Right lung (tissue), 10 donors: Measurements from ENCODE around the gene CGB1. TPM values are rescaled to one million over a fixed set of nuclear protein-coding genes. Genes with fewer than 3 reads are reported as not detected.
"Not testable (repeated sequence)": the region's sequence is repeated elsewhere in the genome, so short reads cannot be mapped to it uniquely, and the experiment has no call there.

Experiments
- DNase-seq, 2 donors: peaks; one replicate each; pipeline ENCODE4 v3.0.0-alpha.2; 2013
- long read RNA-seq, 8 donors: transcript quantifications; one replicate each; lab custom pipeline, GENCODE V29; 2026
- polyA plus RNA-seq, 5 donors: library from polyadenylated mRNA; unstranded; fragments of 120-200 nt; gene quantifications; one replicate each; pipeline versions ENCODE4 v1.2.1 to v1.2.3, GENCODE V29; 2013; ENCODE audit warnings: inconsistent platforms in 1 of 5, low replicate concordance in 1 of 5; ENCODE audit not compliant: insufficient read length in 5 of 5, insufficient read depth in 1 of 5

The CGB1 gene
- polyA plus RNA-seq = not detected
- long read RNA-seq, donor 1 = 0 reads
- long read RNA-seq, donor 2 = 0 reads
- long read RNA-seq, donor 3 = 0 reads
- long read RNA-seq, donor 4 = 0 reads
- long read RNA-seq, donor 5 = 0 reads
- long read RNA-seq, donor 6 = 0 reads
- long read RNA-seq, donor 7 = 0 reads
- long read RNA-seq, donor 8 = 0 reads

DNA sequence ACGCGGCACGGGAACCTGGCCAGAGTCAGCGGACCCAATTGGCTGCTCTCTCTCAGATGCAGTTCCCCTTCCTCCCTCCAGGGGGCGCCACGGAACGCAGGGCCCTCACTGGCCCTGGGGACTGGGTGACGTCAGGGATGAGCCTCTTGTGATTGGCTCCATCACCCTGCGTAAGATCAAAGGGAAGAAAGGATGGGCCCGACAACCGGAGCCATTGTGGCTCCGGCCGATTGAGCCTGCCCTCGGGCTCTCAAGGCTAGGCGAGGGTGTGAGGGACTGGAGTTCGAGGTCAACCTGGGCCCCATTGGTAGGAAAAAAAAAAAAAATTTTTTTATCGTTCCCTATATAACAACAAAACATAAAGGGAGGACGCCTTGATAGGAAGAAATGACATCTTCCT, at the start of gene CGB1:
Gene CGB1, minus strand, starts transcription at position 81 of the 400 bp plus-strand sequence. CDS start 184 bp downstream, outside the sequence.
- DNase-seq = not testable (repeated sequence)

DNA sequence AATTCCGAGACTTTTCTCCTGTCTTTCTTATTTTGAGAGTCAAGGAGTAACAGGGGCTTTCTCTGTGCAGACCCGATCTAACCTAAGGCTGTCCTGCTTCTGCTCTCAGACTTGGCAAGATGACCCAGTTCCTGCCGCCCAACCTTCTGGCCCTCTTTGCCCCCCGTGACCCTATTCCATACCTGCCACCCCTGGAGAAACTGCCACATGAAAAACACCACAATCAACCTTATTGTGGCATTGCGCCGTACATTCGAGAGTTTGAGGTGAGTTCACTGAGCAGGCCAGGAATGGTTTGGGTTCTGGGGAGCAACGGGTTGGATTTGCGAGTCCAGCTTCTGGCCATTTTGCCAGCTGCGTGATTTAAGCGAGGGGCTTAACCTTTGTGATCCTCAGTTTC, 49.6 kb upstream of the CGB1 start:
- no peak for DNase-seq

DNA sequence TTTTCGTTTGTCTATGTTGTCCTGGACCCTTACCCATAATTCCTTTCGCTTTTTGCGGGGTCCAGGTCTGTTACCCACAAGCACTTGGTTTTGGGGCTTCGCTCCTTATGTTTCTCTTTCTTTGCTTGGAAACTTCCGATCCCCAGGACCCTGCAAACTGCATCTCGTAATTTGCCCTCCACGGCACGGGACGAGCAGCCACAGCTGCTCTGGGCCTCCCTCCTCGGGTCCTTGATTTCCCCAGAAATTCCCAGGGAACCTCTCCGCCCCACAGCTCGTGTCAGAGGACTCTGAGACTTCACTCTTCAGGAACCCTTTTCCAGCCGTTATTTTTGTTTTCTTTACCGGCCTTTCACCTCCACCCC, 49.2 kb upstream of the CGB1 start:
- DNase-seq = no peak

DNA sequence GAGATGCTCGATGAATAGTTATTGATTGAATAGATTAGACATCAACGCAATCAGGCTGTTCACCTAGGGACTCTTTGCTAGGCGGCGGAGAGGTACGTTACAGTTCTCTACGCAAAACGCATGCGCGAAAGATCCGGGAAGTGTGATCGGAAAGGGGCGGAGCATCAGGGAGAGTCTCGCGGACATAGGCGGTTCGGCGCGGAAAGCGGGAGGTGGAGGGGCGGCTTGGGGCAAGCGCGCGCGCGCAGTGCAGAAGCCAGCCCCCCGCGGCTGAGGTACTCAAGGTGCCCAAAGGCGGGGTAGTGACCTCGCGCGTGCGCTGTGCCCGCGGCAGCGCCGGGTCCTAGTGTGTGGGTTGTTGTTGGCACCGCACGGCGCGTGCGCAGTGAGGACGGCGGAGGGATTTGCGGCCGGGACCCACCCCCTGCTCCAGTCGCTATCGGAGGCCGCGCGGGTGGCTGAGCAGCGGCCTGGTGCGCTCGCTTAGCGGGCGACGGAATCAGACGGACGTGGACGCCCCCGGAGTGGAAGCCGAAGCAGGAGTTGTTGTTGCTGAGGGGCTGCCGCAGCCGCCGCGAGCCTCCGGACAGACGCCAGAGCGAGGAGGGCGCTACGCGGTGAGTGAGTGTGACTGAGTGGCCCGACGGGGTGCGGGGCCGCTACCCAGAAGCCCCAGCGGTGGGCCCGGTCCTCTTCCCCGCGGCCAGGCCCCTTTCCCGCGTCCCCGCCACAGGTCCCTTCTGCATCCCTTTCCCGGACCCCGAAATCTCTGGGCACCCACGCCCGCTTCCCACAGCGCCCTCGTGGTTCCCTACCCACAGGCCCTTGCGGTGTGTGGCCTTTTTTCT, 48.5 kb upstream of the CGB1 start, which contains the start of gene SNRNP70:
Gene SNRNP70, plus strand, starts transcription at position 432 of the 848 bp plus-strand sequence. CDS start 964 bp downstream, outside the sequence.
- DNase-seq = peak; percentile 99 to 100

DNA sequence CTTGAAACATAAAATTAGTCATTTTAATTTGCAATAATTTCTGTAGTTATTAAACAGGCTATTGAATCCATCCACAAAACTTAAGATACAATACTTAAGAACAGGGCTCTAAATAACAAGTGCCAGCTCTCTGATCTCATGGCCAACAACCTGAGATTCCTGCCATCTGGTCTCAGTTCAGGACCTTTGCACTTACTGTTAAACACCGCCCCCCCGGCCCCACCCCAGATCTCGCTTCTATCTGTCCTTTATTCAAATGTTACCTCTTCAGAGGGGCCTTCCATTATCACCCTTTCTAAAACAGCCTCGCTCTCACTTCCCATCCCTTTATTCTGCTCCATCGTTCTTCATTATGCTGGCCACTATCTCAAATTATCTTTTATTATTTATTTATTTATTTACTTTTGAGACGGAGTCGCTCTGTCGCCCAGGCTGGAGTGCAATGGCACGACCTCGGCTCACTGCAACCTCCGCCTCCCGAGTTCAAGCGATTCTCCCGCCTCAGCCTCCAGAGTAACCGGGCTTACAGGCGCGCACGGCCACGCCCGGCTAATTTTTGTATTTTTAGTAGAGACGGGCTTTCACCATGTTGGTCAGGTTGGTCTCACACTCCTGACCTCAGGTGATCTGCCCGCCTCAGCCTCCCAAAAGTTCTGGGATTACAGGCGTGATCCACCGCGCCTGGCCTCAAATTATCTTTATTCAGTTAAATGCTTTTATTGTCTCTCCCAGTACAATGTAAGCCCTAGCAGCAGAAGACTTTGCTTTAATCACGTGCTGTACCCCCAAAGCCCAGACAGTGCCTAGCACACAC, 47.7 kb upstream of the CGB1 start:
- no peak for DNase-seq

DNA sequence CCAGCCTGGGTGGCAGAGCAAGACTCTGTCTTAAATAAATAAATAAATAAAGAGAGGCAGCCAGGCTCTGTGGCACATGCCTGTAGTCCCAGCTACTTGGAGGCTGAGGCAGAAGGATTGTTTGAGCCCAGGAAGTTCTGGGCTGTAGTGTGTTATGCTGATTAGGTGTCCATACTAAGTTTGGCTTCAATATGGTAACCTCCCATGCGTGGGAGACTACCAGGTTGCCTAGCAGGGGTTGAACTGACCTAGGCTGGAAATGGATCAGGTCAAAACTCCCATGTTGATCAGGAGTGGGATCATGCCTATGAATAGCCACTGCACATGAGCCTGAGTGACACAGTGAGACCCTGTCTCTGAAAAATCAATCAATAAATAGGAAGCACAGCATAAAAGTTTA, 44.6 kb upstream of the CGB1 start:
- no peak for DNase-seq

DNA sequence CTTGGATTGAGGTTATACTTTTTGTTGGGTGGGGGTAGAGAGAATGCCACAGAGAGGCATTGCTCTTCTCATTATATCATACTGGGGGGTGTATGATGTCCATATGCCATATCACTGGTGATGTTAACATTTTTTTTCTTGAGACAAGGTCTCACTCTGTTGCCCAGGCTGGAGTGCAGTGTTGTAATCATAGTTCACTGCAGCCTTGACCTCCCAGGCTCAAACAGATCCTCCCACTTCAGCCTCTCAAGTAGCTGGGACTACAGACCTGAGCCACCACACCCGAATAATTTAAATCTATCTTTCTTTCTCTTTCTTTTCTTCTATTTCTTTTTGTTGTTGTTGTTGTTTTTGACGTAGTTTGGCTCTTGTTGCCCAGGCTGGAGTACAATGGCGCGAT, 43.7 kb upstream of the CGB1 start:
- no peak for DNase-seq

DNA sequence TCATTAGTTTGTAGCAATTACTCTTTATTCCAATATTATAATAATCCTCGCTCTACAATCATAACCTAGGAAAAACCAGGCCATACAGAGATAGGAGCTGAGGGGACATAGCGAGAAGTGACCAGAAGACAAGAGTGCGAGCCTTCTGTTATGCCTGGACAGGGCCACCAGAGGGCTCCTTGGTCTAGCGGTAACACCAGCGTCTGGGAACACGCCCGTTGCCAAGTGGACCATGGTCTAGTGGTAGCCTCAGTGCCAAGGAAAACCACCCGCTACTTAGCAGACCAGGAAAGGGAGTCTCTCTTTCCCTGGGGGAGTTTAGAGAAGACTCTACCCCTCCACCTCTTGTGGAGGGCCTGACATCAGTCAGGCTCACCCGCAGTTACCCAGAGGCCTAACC, 38.2 kb upstream of the CGB1 start:
- DNase-seq = peak in 1 of 2 donors; percentile 31

DNA sequence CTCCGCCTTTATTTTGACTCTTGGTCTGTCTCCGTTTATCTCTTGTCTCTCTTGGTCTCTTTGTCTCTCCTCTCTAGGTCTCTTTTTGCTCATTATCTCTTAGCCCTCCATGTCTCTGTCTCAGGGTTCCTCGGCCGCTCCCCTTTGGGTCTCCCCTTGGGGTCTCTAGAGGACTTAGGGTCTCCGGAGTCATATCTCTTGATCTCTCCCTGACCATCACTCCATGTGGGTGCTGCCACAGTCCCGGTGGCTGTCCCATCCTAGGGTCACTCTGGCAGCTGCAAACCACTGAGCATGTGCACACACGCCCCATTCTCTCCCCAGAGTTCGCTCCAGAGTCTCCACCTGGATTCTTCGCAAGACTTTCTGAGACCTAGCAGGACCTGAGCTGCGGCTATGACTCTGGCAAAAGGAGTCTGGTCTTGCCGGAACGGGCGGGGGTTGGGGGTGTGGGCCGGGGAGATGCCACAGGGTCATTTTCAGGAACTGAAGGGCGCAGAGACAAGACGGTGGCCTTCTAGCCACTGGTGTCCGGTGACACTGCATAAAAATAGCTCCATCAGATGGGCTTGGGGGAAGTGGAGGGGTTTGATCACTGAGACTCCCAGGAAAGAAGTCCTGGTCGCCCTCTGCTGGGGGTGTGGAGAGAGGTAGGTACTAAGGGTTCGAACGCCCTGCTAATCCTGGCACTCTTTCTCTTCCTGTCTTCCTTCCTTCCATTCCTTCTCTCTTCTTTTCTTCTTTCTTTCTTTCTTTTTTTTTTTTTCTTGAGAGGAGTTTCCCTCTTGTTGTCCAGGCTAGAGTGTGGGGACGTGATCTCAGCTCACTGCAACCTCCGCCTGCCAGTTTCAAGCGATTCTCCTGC, 37.1 kb upstream of the CGB1 start:
- no peak for DNase-seq

DNA sequence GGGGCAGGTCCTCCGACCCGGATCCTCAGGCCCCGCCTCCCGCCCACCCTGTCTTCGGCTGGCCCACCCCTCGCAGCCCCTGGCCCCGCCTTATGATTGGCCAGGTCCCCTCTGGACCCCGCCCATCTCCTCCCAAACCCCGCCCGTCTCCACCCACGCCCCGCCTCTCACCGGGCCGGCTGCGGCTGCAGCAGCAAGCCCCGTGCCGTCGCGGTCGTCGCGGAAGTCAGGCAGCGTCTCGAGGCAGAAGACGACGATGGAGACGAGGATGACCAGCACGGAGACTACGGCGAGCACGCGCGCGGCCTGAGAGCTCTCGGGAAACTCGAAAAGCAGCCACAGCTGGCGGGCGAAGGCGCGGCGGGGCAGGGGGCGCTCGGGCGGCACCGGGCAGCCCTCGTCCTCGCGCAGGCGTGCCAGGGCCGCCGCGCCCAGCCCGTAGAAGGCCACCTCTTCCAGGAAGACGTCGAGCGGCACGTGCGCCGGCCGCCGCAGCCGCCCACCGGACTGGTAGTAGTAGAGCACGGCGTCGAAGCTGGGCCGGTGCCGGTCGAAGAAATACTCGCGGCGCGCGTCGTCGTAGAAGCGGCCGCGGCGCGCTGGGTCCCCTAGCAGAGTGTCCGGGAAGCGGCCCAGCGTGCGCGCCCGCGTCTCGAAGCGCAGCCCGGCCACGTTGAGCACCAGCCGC, 35.3 kb upstream of the CGB1 start:
- DNase-seq = no peak

DNA sequence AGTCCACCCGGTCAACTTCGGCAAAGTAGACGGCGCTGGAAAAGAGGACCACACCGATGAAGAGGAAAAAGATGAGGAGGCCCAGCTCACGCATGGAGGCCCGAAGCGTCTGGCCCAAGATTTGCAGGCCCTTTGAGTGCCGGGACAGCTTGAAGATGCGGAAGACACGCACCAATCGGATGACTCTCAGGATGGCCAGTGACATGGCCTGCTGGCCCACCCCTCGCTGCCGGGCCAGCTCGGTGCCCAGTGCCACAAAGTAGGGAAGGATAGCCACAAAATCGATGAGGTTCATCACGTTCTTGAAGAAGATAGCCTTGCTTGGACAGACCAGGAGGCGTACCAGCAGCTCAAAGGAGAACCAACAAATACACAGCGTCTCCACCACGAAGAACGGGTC, 33.7 kb upstream of the CGB1 start:
- DNase-seq = no peak

DNA sequence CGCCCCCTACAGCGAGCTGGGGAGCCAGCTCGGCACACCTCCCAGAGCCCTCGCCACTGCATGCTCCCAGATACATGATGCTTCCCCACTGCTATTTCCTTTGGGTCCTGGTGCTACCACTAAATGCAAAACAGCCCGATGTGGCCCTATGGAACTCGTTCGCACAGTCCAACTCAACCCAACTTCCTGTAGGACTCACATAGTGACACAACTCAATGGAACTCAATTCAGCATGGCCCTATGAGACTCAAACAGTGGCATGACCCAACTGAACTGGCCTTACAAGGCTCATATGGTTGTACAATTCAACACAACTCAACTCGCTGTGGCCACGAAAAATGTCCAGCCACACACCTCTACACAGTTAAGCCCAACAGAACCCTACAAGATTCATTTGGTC, 32.3 kb upstream of the CGB1 start:
- DNase-seq = no peak

DNA sequence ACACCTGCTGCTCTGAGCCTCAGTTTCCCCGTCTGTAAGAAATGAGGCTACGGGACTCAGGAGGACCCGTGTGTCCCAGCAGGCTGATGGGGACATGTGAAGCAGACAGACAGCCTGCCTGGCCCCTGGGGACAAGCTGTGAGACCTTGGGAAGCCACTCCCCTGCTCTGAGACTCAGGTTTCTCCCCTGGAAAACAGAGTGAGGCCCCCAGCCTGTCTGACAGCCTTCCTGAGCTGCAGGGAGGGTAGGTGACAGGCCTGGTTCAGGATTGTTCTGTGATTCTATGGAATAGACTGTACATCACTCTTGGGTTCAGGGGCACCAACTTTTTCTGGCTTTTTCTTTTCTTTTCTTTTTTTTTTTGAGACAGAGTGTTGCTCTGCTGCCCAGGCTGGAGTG, 30.9 kb upstream of the CGB1 start:
- no peak for DNase-seq

DNA sequence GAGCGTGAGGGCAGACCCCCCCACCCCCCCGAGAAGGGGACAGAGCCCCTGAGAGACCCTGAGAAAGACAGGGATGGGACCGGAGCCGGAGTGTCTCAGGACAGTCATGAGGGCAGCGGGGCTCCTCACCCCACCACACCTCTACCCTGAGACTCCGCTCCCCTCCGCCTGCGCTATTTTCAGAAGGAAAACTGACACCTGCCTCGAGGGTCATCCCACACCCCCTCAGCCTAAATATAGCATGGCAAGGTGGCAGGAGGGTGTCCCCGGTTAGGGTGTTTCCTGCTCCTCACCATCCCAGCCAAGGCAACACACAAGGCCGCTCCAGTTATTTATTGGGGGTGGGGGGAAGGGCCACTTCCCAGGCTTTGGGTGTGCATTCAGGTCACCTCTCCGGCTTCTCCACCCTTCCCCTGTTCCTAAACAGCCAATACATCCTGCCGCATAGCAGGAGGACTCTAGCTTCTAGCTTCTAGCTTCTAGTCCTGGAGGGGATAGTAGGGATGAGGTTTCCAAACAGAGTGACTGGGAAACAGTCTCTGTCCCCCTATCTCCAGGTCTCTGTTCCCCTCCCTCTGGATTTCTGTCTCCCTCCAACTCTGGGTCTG, 29.3 kb upstream of the CGB1 start:
- no peak for DNase-seq

DNA sequence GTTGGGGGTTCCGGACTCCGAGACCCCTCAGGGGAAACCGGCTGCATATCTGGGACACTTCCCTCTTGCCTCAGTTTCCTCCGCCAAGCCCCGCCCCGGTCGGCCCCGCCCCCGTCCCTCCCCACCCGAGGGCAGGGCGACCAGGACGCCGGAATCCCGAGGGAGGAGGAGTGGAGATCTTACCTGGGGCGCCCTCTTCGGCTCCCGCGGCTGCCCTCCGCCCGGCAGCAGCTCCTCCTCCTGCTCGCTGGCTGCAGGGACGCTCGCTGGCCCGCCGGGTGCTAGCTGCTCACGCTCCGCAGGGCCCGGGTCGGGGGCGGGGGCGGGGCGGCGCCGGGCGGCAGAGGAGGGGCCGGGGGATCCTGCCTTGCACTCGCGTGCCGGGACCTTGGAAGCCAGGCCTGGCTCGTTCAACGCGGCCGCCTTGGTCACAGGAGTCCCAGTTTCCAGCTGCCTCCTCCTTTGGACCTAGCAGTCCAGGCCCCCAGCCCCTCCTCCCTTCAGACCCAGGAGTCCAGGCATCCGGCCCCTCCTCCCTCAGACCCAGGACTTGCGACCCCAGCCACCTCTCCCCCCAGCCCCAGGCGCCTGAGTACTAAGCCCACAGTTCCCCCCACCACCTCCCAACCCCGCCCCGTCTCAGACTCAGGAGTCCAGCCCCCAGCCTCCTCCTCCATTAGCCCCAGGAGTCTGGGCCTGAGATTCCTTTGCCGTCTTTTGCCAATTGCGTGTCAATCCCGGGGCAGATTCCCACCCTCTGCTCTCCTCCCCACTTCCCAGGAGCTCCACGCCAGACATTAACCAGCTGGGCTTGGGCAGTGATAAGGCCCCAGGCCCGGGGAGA, 28.3 kb upstream of the CGB1 start, which contains the start of gene NTF4:
Gene NTF4, minus strand, starts transcription at position 51 of the 844 bp plus-strand sequence. CDS start 2,821 bp downstream, outside the sequence.
- DNase-seq = peak in 1 of 2 donors; percentile 17

DNA sequence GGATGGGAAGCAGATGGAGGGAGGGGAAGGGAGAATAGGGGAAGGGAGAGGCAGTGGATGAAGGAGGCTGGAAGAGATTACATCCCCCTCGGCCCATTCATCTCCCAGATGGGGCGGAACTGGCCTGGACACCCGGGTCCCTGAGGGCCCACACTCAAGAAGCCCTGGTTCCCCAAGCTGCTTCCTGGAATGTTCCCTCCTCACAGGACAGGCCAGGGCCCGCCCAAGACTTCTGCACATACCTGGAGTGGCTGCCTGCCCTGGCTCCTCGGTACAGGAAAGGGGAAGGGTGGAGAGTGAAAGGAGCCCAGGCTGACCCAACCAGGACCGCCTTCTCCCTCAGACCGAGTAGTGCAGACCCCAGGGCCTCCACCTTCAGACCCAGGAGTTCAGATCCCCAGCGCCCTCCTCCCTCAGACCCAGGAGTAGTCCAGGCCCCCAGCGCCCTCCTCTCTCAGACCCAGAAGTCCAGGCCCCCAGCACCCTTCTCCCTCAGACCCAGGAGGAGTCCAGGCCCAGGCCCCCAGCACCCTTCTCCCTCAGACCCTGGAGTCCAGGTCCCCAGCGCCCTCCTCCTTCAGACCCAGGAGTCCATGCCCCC, 27.4 kb upstream of the CGB1 start:
- no peak for DNase-seq

DNA sequence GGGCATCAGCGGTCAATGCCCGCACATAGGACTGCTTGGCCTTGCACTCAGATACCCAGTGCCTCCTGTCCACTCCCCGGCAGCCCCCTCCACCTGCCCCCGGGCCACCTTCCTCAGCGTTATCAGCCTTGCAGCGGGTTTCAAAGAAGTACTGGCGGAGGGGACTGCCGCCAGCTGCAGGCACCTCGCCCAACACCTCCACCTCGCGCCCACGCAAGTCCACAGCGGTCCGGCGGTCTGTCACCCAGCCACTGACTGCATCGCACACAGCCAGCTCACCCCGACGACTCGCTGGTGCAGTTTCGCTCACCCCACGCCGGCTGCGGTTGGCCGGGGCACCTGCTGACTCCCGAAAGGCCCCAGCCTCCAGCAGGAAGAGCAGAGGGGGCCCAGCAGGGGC, 24.8 kb upstream of the CGB1 start:
- no peak for DNase-seq

DNA sequence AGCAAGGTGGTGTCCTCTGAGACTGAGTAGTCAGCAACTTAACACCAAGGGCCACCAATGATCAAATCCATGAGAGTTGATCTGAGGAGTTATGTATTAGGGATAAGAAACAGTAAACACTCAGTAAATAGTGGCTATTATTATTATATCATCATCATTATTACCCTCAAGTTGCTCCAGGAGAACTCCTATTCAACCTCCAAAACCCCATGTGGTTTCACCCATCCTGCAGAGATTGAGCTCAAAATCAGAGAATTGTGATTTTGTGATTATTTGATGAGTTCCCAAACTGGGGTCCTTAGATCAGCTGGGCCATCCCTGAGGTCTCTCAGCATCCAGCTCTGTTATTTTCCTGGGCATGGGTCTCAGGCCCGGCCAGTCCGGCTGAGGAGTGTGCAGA, 24.3 kb upstream of the CGB1 start:
- no peak for DNase-seq

DNA sequence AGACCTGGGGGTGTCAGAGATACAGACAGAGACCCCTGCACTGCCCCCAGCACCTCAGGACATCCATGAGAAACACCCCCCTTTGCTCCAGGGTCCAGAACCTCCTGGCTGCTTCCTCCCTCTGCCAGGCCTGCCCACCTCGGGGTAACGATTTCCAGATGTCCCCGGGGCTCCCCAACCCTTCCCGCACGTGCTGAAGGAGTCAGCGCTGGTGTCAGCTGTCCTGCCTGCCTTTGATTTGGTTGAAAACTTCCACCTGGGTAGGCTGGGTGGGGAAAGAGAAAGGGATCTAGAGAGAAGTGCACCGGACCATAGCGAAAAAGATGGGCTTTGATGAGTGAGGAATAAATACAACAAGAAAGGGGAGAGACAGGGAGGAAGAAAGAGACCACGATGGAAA, 22.4 kb upstream of the CGB1 start:
- no peak for DNase-seq
